Measurements from ENCODE around the gene MALSU1. TPM values are rescaled to one million over a fixed set of nuclear protein-coding genes. Genes with fewer than 3 reads are reported as not detected.
A peak's percentile ranks its signal among the peaks of the same experiment; 100 is the strongest.

Gene MALSU1
- total and polyA plus RNA-seq, 2 of the 13 experiments (the other 11 are each of a cell fraction or from before 2014, with no cell fraction given): 72.0 to 141 TPM

DNA sequence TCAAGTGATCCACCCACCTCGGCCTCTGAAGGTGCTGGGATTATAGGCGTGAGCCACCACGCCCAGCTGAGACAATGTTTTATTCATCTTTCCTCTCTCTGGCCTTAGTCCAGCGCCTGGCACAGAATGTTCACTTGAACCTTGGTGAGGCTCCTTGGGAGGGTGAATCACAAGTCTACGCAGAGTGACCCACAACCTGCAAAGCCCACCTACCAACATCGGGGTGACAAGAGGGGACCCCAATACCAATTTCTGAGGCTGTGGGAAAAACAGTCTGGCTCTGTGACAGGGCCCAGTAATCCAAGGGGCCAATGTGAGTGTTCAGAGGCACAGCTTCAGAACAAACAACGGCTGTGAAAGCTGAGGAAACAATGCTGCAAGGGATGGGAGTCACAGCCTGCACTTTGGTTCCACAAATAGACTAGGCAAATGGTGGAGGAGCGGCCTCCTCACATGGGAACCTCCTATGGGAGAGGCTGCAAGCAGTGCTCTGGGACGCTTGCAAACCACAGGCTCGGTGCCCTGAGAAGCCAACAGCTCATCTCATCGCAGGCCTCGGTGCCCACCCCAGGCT, 5.6 kb upstream of the MALSU1 start (continued):
- TF ChIP-seq, protein P1, sequence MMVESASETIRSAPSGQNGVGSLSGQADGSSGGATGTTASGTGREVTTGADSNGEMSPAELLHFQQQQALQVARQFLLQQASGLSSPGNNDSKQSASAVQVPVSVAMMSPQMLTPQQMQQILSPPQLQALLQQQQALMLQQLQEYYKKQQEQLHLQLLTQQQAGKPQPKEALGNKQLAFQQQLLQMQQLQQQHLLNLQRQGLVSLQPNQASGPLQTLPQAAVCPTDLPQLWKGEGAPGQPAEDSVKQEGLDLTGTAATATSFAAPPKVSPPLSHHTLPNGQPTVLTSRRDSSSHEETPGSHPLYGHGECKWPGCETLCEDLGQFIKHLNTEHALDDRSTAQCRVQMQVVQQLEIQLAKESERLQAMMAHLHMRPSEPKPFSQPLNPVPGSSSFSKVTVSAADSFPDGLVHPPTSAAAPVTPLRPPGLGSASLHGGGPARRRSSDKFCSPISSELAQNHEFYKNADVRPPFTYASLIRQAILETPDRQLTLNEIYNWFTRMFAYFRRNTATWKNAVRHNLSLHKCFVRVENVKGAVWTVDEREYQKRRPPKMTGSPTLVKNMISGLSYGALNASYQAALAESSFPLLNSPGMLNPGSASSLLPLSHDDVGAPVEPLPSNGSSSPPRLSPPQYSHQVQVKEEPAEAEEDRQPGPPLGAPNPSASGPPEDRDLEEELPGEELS (CRISPR knock-in tag; IDR thresholded peaks at IDR 0.05): peak; percentile 96
- TF ChIP-seq ZNF34 (CRISPR knock-in tag; IDR thresholded peaks at IDR 0.05; ENCODE audit: borderline replicate concordance) (no peak), SRF (IDR thresholded peaks at IDR 0.05; ENCODE audit: low read depth, low read length) (no peak), ZNF235 (CRISPR knock-in tag; IDR thresholded peaks at IDR 0.05; ENCODE audit: borderline replicate concordance) (no peak), PHF20 (CRISPR knock-in tag; IDR thresholded peaks at IDR 0.05) (no peak), NAIF1 (CRISPR knock-in tag; IDR thresholded peaks at IDR 0.05; ENCODE audit: borderline replicate concordance) (no peak), ZNF12 (CRISPR knock-in tag; IDR thresholded peaks at IDR 0.05) (peak; percentile 71), RBFOX2 (IDR thresholded peaks at IDR 0.05; ENCODE audit: low read depth, low read length) (0 out of 2 replicates have a peak, but pooled peaks have one; percentile 31), TARDBP (CRISPR knock-in tag; IDR thresholded peaks at IDR 0.05) (peak; percentile 76), ZNF382 (CRISPR knock-in tag; IDR thresholded peaks at IDR 0.05; ENCODE audit: borderline replicate concordance) (no peak), KLF11 (CRISPR knock-in tag; IDR thresholded peaks at IDR 0.05) (no peak), SOX5 (CRISPR knock-in tag; IDR thresholded peaks at IDR 0.05; ENCODE audit: borderline replicate concordance) (peak; percentile 94), ZNF383 (CRISPR knock-in tag; IDR thresholded peaks at IDR 0.05; ENCODE audit: borderline replicate concordance) (no peak), ZNF292 (CRISPR knock-in tag; IDR thresholded peaks at IDR 0.05; ENCODE audit: borderline replicate concordance, low read depth) (peak; percentile 95), ZNF660 (CRISPR knock-in tag; IDR thresholded peaks at IDR 0.05; ENCODE audit: borderline replicate concordance, low read depth) (no peak), ZMYM4 (CRISPR knock-in tag; IDR thresholded peaks at IDR 0.05) (peak; percentile 82), ZNF749 (CRISPR knock-in tag; IDR thresholded peaks at IDR 0.05; ENCODE audit: borderline replicate concordance) (no peak), AGO2 (optimal IDR thresholded peaks at IDR 0.05; ENCODE audit: low read depth, low read length) (no peak)
- TF ChIP-seq, protein P2, sequence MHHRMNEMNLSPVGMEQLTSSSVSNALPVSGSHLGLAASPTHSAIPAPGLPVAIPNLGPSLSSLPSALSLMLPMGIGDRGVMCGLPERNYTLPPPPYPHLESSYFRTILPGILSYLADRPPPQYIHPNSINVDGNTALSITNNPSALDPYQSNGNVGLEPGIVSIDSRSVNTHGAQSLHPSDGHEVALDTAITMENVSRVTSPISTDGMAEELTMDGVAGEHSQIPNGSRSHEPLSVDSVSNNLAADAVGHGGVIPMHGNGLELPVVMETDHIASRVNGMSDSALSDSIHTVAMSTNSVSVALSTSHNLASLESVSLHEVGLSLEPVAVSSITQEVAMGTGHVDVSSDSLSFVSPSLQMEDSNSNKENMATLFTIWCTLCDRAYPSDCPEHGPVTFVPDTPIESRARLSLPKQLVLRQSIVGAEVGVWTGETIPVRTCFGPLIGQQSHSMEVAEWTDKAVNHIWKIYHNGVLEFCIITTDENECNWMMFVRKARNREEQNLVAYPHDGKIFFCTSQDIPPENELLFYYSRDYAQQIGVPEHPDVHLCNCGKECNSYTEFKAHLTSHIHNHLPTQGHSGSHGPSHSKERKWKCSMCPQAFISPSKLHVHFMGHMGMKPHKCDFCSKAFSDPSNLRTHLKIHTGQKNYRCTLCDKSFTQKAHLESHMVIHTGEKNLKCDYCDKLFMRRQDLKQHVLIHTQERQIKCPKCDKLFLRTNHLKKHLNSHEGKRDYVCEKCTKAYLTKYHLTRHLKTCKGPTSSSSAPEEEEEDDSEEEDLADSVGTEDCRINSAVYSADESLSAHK (CRISPR knock-in tag; IDR thresholded peaks at IDR 0.05; ENCODE audit: borderline replicate concordance): no peak
- TF ChIP-seq, protein P3, sequence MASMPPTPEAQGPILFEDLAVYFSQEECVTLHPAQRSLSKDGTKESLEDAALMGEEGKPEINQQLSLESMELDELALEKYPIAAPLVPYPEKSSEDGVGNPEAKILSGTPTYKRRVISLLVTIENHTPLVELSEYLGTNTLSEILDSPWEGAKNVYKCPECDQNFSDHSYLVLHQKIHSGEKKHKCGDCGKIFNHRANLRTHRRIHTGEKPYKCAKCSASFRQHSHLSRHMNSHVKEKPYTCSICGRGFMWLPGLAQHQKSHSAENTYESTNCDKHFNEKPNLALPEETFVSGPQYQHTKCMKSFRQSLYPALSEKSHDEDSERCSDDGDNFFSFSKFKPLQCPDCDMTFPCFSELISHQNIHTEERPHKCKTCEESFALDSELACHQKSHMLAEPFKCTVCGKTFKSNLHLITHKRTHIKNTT (CRISPR knock-in tag; IDR thresholded peaks at IDR 0.05): no peak
- TF ChIP-seq, protein P4, sequence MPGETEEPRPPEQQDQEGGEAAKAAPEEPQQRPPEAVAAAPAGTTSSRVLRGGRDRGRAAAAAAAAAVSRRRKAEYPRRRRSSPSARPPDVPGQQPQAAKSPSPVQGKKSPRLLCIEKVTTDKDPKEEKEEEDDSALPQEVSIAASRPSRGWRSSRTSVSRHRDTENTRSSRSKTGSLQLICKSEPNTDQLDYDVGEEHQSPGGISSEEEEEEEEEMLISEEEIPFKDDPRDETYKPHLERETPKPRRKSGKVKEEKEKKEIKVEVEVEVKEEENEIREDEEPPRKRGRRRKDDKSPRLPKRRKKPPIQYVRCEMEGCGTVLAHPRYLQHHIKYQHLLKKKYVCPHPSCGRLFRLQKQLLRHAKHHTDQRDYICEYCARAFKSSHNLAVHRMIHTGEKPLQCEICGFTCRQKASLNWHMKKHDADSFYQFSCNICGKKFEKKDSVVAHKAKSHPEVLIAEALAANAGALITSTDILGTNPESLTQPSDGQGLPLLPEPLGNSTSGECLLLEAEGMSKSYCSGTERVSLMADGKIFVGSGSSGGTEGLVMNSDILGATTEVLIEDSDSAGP (CRISPR knock-in tag; IDR thresholded peaks at IDR 0.05; ENCODE audit: borderline replicate concordance): peak; percentile 69; the same call in 1 of the 2 replicates
- TF ChIP-seq, protein P5, sequence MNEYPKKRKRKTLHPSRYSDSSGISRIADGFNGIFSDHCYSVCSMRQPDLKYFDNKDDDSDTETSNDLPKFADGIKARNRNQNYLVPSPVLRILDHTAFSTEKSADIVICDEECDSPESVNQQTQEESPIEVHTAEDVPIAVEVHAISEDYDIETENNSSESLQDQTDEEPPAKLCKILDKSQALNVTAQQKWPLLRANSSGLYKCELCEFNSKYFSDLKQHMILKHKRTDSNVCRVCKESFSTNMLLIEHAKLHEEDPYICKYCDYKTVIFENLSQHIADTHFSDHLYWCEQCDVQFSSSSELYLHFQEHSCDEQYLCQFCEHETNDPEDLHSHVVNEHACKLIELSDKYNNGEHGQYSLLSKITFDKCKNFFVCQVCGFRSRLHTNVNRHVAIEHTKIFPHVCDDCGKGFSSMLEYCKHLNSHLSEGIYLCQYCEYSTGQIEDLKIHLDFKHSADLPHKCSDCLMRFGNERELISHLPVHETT (CRISPR knock-in tag; conservative IDR thresholded peaks at IDR 0.05): no peak
